ENCODE measurements around the gene TMEM253. TPM values are rescaled to one million over a fixed set of nuclear protein-coding genes. Genes with fewer than 3 reads are reported as not detected.

Gene TMEM253
- total and polyA plus RNA-seq, 9 of the 15 experiments (the other 6 are each of a cell fraction or from before 2014, with no cell fraction given), result 0.11 to 0.61 (median 0.26) TPM; not detected in 3

DNA sequence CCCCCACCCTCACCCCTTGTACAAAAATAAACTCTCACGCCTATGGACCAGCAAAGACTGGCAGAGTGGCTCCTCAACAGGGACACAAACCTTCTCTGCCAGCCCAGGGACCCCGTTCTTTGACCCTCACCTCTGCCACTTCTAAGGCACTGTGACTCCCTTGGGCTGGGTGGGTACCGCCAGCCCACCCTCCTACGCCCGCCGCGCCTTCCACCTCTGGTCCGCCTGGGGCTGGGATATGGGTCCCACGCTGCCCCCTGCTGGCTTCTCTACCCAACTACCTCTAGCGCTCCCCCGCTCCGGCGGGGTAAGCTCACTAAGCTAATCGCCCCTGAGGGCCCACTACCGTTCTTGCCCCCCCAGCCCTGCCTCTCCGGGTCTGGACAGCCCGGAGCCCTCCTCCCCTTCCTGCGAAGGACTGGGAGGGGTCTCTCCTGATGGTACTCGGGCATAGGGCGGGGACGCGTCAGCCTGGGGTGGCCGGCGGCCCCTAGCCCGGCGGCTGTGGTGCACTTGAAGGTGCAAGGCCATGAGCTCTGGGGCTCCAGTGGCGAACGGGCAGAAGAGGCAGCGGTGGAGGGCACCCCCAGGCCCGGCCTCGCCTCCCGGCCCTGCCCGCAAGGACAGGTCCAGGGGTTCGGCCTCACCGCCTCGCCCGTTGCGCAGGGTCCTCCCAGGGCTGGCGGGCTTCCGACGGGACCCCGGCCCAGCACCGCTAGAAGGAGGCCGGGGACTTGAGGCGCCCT, 10.5 kb upstream of the TMEM253 start (continued):
- TF ChIP-seq BRF1 (IDR thresholded peaks at IDR 0.05; ENCODE audit: borderline replicate concordance, extremely low read depth, insufficient read length) (no peak), MAFG (tag; conservative IDR thresholded peaks at IDR 0.05) (no peak), PHTF2 (CRISPR knock-in tag; IDR thresholded peaks at IDR 0.05) (no peak), ATF3 (IDR thresholded peaks at IDR 0.05) (peak; percentile 70), ATF3 (CRISPR knock-in tag; conservative IDR thresholded peaks at IDR 0.05) (no peak), SMAD1 (IDR thresholded peaks at IDR 0.05; ENCODE audit: low read depth, low read length, partially characterized antibody) (no peak), RBM25 (IDR thresholded peaks at IDR 0.05; ENCODE audit: low read depth, low read length, severe bottlenecking) (no peak), ZNF830 (CRISPR knock-in tag; IDR thresholded peaks at IDR 0.05) (no peak), AFF4 (CRISPR knock-in tag; IDR thresholded peaks at IDR 0.05) (no peak), COPS2 (conservative IDR thresholded peaks at IDR 0.05) (no peak), BCL6 (CRISPR knock-in tag; IDR thresholded peaks at IDR 0.05) (no peak), MAFK (IDR thresholded peaks at IDR 0.05; ENCODE audit: low read length) (no peak), NFYB (IDR thresholded peaks at IDR 0.05; ENCODE audit: extremely low read depth, insufficient read length) (no peak), SRF (CRISPR knock-in tag; IDR thresholded peaks at IDR 0.05) (no peak), SIN3A (IDR thresholded peaks at IDR 0.05; ENCODE audit: borderline replicate concordance in 2 of 2, control insufficient read depth in 1 of 2, low read depth in 2 of 2, low read length in 2 of 2) (no peak), EP300 (IDR thresholded peaks at IDR 0.05; ENCODE audit: low read length) (no peak), KLF16 (IDR thresholded peaks at IDR 0.05) (no peak)
- TF ChIP-seq, protein P1, sequence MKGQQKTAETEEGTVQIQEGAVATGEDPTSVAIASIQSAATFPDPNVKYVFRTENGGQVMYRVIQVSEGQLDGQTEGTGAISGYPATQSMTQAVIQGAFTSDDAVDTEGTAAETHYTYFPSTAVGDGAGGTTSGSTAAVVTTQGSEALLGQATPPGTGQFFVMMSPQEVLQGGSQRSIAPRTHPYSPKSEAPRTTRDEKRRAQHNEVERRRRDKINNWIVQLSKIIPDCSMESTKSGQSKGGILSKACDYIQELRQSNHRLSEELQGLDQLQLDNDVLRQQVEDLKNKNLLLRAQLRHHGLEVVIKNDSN (CRISPR knock-in tag; IDR thresholded peaks at IDR 0.05), result no peak
- TF ChIP-seq, protein P2, sequence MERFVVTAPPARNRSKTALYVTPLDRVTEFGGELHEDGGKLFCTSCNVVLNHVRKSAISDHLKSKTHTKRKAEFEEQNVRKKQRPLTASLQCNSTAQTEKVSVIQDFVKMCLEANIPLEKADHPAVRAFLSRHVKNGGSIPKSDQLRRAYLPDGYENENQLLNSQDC (CRISPR knock-in tag; IDR thresholded peaks at IDR 0.05), result no peak
- TF ChIP-seq, protein P3, sequence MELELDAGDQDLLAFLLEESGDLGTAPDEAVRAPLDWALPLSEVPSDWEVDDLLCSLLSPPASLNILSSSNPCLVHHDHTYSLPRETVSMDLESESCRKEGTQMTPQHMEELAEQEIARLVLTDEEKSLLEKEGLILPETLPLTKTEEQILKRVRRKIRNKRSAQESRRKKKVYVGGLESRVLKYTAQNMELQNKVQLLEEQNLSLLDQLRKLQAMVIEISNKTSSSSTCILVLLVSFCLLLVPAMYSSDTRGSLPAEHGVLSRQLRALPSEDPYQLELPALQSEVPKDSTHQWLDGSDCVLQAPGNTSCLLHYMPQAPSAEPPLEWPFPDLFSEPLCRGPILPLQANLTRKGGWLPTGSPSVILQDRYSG (tag; conservative IDR thresholded peaks at IDR 0.05; ENCODE audit: low read depth), result no peak

Measured in K562 (cell line).